GM12878 (cell line): ENCODE data around the gene ELAPOR2. TPM values are rescaled to one million over a fixed set of nuclear protein-coding genes. Genes with fewer than 3 reads are reported as not detected.

Experiments
- ATF2 ChIP-seq: IDR thresholded peaks from 2 replicates; pipeline ENCODE4 v1.6.1; 2012; ENCODE audit warnings: low read length, inconsistent platforms
- CHD2 ChIP-seq: IDR thresholded peaks from 2 replicates; pipeline ENCODE4 v1.6.1; 2011; ENCODE audit warnings: low read depth, low read length, improper control_type of control experiment, borderline replicate concordance
- CHD4 ChIP-seq: fragments of 200-600 bp; sonication (generic); IDR thresholded peaks from 2 replicates; pipeline ENCODE4 v1.6.1; 2016; ENCODE audit warnings: mild to moderate bottlenecking
- CREB1 ChIP-seq: IDR thresholded peaks from 2 replicates; pipeline ENCODE4 v1.6.1; 2012; ENCODE audit warnings: low read depth, mild to moderate bottlenecking, inconsistent platforms
- CUX1 ChIP-seq: IDR thresholded peaks from 2 replicates; pipeline ENCODE4 v1.6.1; 2012; ENCODE audit warnings: improper control_type of control experiment, low read depth, low read length; ENCODE audit not compliant: insufficient replicate concordance
- ELK1 ChIP-seq: IDR thresholded peaks from 2 replicates; pipeline ENCODE4 v1.6.1; 2012; ENCODE audit warnings: low read depth, low read length, improper control_type of control experiment
- HDAC6 ChIP-seq: fragments of 200-600 bp; sonication (generic); IDR thresholded peaks from one replicate; pipeline ENCODE4 v1.8.0; 2017; ENCODE audit warnings: antibody characterized with exemption; ENCODE audit not compliant: unreplicated experiment
- IKZF1 ChIP-seq: fragments of 450-650 bp; conservative IDR thresholded peaks from 2 replicates; pipeline ENCODE4 v1.6.1; 2017; ENCODE audit warnings: antibody characterized with exemption, mild to moderate bottlenecking
- NFIC ChIP-seq: IDR thresholded peaks from 2 replicates; pipeline ENCODE4 v1.6.1; 2012; ENCODE audit warnings: low read depth, mild to moderate bottlenecking, inconsistent platforms, low read length, moderate library complexity
- NFYB ChIP-seq: IDR thresholded peaks from 2 replicates; pipeline ENCODE4 v1.6.1; 2011; ENCODE audit warnings: low read depth, mild to moderate bottlenecking, low read length, improper control_type of control experiment, moderate library complexity; ENCODE audit not compliant: insufficient read depth
- SPI1 ChIP-seq: IDR thresholded peaks from 2 replicates; pipeline ENCODE4 v1.6.1; 2011; ENCODE audit warnings: low read depth, mild to moderate bottlenecking, low read length, moderate library complexity, borderline replicate concordance; ENCODE audit not compliant: insufficient read depth
- ZBTB33 ChIP-seq: fragments of 450-650 bp; IDR thresholded peaks from 2 replicates; pipeline ENCODE4 v1.6.1; 2017; ENCODE audit warnings: mild to moderate bottlenecking
- polyA plus RNA-seq, 11 experiments: library from polyadenylated mRNA; depleted of rRNA in 4 of 11; unstranded in 6 of 11; stranded (reverse) in 5 of 11; fragments of >200 nt; fragmentation: Nextera tagmentation in 4 of 11; fragmentation: Illumina TruSeq in 1 of 11; extraction: Ambion mirVana in 4 of 11; extraction: Trizol in 1 of 11; gene quantifications; 1 replicate in 1 of 11; 2 replicates in 10 of 11; pipeline versions ENCODE4 v1.2.1 to v1.2.3, GENCODE V29; 2011 to 2016; ENCODE audit warnings: inconsistent platforms in 2 of 11, missing spikeins in 2 of 11, low read depth in 1 of 11
- total RNA-seq, 4 experiments: library from RNA; depleted of rRNA in 3 of 4; stranded (reverse); fragments of >200 nt in 3 of 4; fragmentation: Illumina TruSeq in 1 of 4; extraction: Trizol in 1 of 4; gene quantifications; 2 replicates each; pipeline versions ENCODE4 v1.2.1 to v1.2.3, GENCODE V29; 2013 to 2021

ELAPOR2 gene
- total and polyA plus RNA-seq, 10 of the 15 experiments (the other 5 are each of a cell fraction or from before 2014, with no cell fraction given): 0.12 to 7.1 (median 3.8) TPM

- TF ChIP-seq CUX1 (no peak), CREB1 (no peak), ATF2 (no peak), ZBTB33 (no peak), SPI1 (no peak), ELK1 (no peak), CHD2 (no peak), HDAC6 (no peak), CHD4 (no peak), NFYB (no peak), NFIC (no peak), IKZF1 (no peak)
Observed at GRCh38 chr7:87083865-87084519, 24.5 kb upstream of the ELAPOR2 start (continued).
